H9 (cell line): Measurements from ENCODE around the gene B4GALNT4. TPM values are rescaled to one million over a fixed set of nuclear protein-coding genes. Genes with fewer than 3 reads are reported as not detected.
A peak's percentile ranks its signal among the peaks of the same experiment; 100 is the strongest.

Experiments used
- DNase-seq: peaks from one replicate; pipeline ENCODE4 v3.0.0-alpha.2; 2017
- H2AFZ ChIP-seq: one replicate; pipeline ENCODE4 v1.6.1; 2013; ENCODE audit warnings: mild to moderate bottlenecking, low read length, control low read depth, moderate library complexity
- H2AK5ac ChIP-seq: 2 replicates; pipeline ENCODE4 v1.6.1; 2013; ENCODE audit warnings: low read length, control low read depth, mixed read lengths; ENCODE audit not compliant: insufficient read length
- H2BK120ac ChIP-seq: one replicate; pipeline ENCODE4 v1.6.1; 2013; ENCODE audit warnings: low read depth, mild to moderate bottlenecking, low read length, control low read depth, inconsistent platforms; ENCODE audit not compliant: poor library complexity, severe bottlenecking
- H2BK12ac ChIP-seq: 2 replicates; pipeline ENCODE4 v1.6.1; 2013; ENCODE audit warnings: low read length, control low read depth, mixed read lengths, low read depth; ENCODE audit not compliant: insufficient read length
- H2BK15ac ChIP-seq: 2 replicates; pipeline ENCODE4 v1.6.1; 2013; ENCODE audit warnings: low read depth, low read length, control low read depth
- H2BK20ac ChIP-seq: one replicate; pipeline ENCODE4 v1.6.1; 2013; ENCODE audit warnings: low read depth, mild to moderate bottlenecking, low read length, control low read depth, inconsistent platforms; ENCODE audit not compliant: poor library complexity, severe bottlenecking
- H2BK5ac ChIP-seq: 2 replicates; pipeline ENCODE4 v1.6.1; 2013; ENCODE audit warnings: low read length, control low read depth, mixed read lengths; ENCODE audit not compliant: insufficient read length
- H3K14ac ChIP-seq: 2 replicates; pipeline ENCODE4 v1.6.1; 2013; ENCODE audit warnings: low read length, control low read depth; ENCODE audit not compliant: insufficient read depth
- H3K18ac ChIP-seq: 2 replicates; pipeline ENCODE4 v1.6.1; 2013; ENCODE audit warnings: low read depth, mild to moderate bottlenecking, mixed read lengths, low read length, control low read depth; ENCODE audit not compliant: insufficient read length
- H3K23ac ChIP-seq: 2 replicates; pipeline ENCODE4 v1.6.1; 2013; ENCODE audit warnings: low read length, control low read depth, mixed read lengths, low read depth; ENCODE audit not compliant: insufficient read length
- H3K23me2 ChIP-seq: 2 replicates; pipeline ENCODE4 v1.6.1; 2013; ENCODE audit warnings: low read depth, mild to moderate bottlenecking, mixed read lengths, low read length, control low read depth; ENCODE audit not compliant: insufficient read length, poor library complexity, severe bottlenecking
- H3K27ac ChIP-seq: 2 replicates; pipeline ENCODE4 v1.5.1; 2013; ENCODE audit warnings: low read length, control low read depth, mixed read lengths, low read depth; ENCODE audit not compliant: insufficient read length
- H3K27me3 ChIP-seq: 2 replicates; pipeline ENCODE4 v1.6.1; 2013; ENCODE audit warnings: low read length, control low read depth, inconsistent platforms; ENCODE audit not compliant: insufficient read depth
- H3K4ac ChIP-seq: 2 replicates; pipeline ENCODE4 v1.6.1; 2013; ENCODE audit warnings: low read depth, mild to moderate bottlenecking, control low read depth, inconsistent platforms, low read length, moderate library complexity
- H3K4me1 ChIP-seq: 2 replicates; pipeline ENCODE4 v1.6.1; 2013; ENCODE audit warnings: low read length, control low read depth, inconsistent platforms; ENCODE audit not compliant: insufficient read depth
- H3K4me2 ChIP-seq: 2 replicates; pipeline ENCODE4 v1.6.1; 2013; ENCODE audit warnings: low read length, control low read depth, mixed read lengths; ENCODE audit not compliant: insufficient read length, insufficient read depth
- H3K56ac ChIP-seq: 2 replicates; pipeline ENCODE4 v1.6.1; 2013; ENCODE audit warnings: low read depth, mild to moderate bottlenecking, mixed read lengths, low read length, control low read depth; ENCODE audit not compliant: insufficient read length
- H3K79me1 ChIP-seq: 2 replicates; pipeline ENCODE4 v1.6.1; 2013; ENCODE audit warnings: low read depth, mild to moderate bottlenecking, moderate library complexity, low read length, control low read depth, inconsistent platforms; ENCODE audit not compliant: insufficient read depth, poor library complexity, severe bottlenecking
- H3K79me2 ChIP-seq: 2 replicates; pipeline ENCODE4 v1.6.1; 2013; ENCODE audit warnings: low read length, control low read depth, inconsistent platforms; ENCODE audit not compliant: insufficient read depth
- H3K9ac ChIP-seq: 2 replicates; pipeline ENCODE4 v1.6.1; 2013; ENCODE audit warnings: low read length, control low read depth, mixed read lengths; ENCODE audit not compliant: insufficient read length; ENCODE audit errors: extremely low read depth
- H3K9me3 ChIP-seq: one replicate; pipeline ENCODE4 v1.6.1; 2013; ENCODE audit warnings: low read depth, low read length, inconsistent platforms; ENCODE audit not compliant: control insufficient read depth
- H3T11ph ChIP-seq: one replicate; pipeline ENCODE4 v1.6.1; 2013; ENCODE audit warnings: mild to moderate bottlenecking, low read length, control low read depth, inconsistent platforms
- H4K20me1 ChIP-seq: one replicate; pipeline ENCODE4 v1.6.1; 2013; ENCODE audit not compliant: control insufficient read depth, insufficient read length, insufficient read depth
- H4K5ac ChIP-seq: 2 replicates; pipeline ENCODE4 v1.6.1; 2013; ENCODE audit warnings: low read depth, mild to moderate bottlenecking, mixed read lengths, low read length, control low read depth; ENCODE audit not compliant: insufficient read length
- H4K8ac ChIP-seq: replicated peaks from 2 replicates; pipeline ENCODE4 v1.6.1; 2013; ENCODE audit warnings: low read length, control low read depth, mixed read lengths, low read depth; ENCODE audit not compliant: insufficient read length
- H4K91ac ChIP-seq: 2 replicates; pipeline ENCODE4 v1.6.1; 2013; ENCODE audit warnings: low read depth, mild to moderate bottlenecking, moderate library complexity, mixed read lengths, low read length, control low read depth; ENCODE audit not compliant: insufficient read length
- H3K27ac Mint-ChIP-seq, 3 experiments: 2 replicates in 2 of 3; 3 replicates in 1 of 3; pipeline ENCODE4 v1.8.0; 2020 to 2021; ENCODE audit warnings: mixed read lengths in 3 of 3, mild to moderate bottlenecking in 1 of 3, moderate library complexity in 1 of 3
- H3K27me3 Mint-ChIP-seq: 2 replicates; pipeline ENCODE4 v1.8.0; 2021; ENCODE audit warnings: low read depth, mild to moderate bottlenecking, moderate library complexity, mixed read lengths
- H3K36me3 Mint-ChIP-seq, 3 experiments: 2 replicates in 2 of 3; 3 replicates in 1 of 3; pipeline ENCODE4 v1.8.0; 2020 to 2021; ENCODE audit warnings: low read depth in 3 of 3, mixed read lengths in 3 of 3; ENCODE audit not compliant: insufficient read depth in 1 of 3
- H3K4me1 Mint-ChIP-seq, 2 experiments: 2 replicates each; pipeline ENCODE4 v1.8.0; 2020; ENCODE audit warnings: mixed read lengths in 2 of 2
- H3K4me3 Mint-ChIP-seq, 2 experiments: 2 replicates in 1 of 2; 3 replicates in 1 of 2; pipeline ENCODE4 v1.8.0; 2020 to 2021; ENCODE audit warnings: mild to moderate bottlenecking in 2 of 2, mixed read lengths in 2 of 2, moderate library complexity in 1 of 2
- H3K9me3 Mint-ChIP-seq, 2 experiments: 2 replicates in 1 of 2; 3 replicates in 1 of 2; pipeline ENCODE4 v1.8.0; 2020; ENCODE audit warnings: mild to moderate bottlenecking in 2 of 2, mixed read lengths in 2 of 2, moderate library complexity in 1 of 2
- CTCF ChIP-seq: fragments of 200-600 bp; sonication (generic); conservative IDR thresholded peaks from 3 replicates; pipeline ENCODE4 v1.8.0; 2021; ENCODE audit warnings: antibody characterized with exemption, mild to moderate bottlenecking
- WGBS: extraction: QIAGEN DNeasy Blood & Tissue Kit; methylation state at CpG from one replicate; pipeline ENCODE4 v1.1.7; 2013; ENCODE audit warnings: missing lambda C conversion rate, low lambda C conversion rate, mixed read lengths; ENCODE audit not compliant: insufficient read length; ENCODE audit errors: extremely low coverage; 5-methylcytosine and 5-hydroxymethylcytosine counted together
- long read RNA-seq: library from polyadenylated mRNA; unstranded; transcript quantifications from one replicate; pipeline ENCODE4 v2.0.0, GENCODE V29; 2020
- total RNA-seq: library from RNA; stranded (reverse); gene quantifications from 2 replicates; pipeline ENCODE4 v1.2.1, GENCODE V29; 2021

The B4GALNT4 gene, protein sequence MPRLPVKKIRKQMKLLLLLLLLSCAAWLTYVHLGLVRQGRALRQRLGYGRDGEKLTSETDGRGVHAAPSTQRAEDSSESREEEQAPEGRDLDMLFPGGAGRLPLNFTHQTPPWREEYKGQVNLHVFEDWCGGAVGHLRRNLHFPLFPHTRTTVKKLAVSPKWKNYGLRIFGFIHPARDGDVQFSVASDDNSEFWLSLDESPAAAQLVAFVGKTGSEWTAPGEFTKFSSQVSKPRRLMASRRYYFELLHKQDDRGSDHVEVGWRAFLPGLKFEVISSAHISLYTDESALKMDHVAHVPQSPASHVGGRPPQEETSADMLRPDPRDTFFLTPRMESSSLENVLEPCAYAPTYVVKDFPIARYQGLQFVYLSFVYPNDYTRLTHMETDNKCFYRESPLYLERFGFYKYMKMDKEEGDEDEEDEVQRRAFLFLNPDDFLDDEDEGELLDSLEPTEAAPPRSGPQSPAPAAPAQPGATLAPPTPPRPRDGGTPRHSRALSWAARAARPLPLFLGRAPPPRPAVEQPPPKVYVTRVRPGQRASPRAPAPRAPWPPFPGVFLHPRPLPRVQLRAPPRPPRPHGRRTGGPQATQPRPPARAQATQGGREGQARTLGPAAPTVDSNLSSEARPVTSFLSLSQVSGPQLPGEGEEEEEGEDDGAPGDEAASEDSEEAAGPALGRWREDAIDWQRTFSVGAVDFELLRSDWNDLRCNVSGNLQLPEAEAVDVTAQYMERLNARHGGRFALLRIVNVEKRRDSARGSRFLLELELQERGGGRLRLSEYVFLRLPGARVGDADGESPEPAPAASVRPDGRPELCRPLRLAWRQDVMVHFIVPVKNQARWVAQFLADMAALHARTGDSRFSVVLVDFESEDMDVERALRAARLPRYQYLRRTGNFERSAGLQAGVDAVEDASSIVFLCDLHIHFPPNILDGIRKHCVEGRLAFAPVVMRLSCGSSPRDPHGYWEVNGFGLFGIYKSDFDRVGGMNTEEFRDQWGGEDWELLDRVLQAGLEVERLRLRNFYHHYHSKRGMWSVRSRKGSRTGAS
- 101 and 105 TPM in 2 replicates for total RNA-seq
- long read RNA-seq, partial matches to known transcripts = 11 of 14 reads
- long read RNA-seq, other reads (novel, unspliced or antisense) = 3 of 14 reads

GRCh38 chr11:369336-370018 is at the start of gene B4GALNT4:
Gene B4GALNT4 (plus strand): TSS chr11:369499. CDS start chr11:369804, 305 bp downstream.
- H2AFZ ChIP-seq = no peak within 1 kb of the TSS
- H2BK5ac ChIP-seq = no peak within 1 kb of the TSS
- H3K23me2 ChIP-seq = no peaks in the 10 kb centered on the region
- no peaks in the 10 kb centered on the region for H3K79me2 ChIP-seq
- no peak within 1 kb of the TSS for H3K23ac ChIP-seq
- H2BK20ac ChIP-seq = peak within 1 kb of the TSS; percentile 76
- Mint-ChIP-seq H3K36me3 (peaks cover 28 to 34% (median 29%) of the 10 kb centered on the region in 3 experiments), H3K4me3 (peak within 1 kb of the TSS; percentile 77 to 90), H3K9me3 (peaks cover 0 to 4% of the 10 kb centered on the region in 2 experiments; a peak in 3 of 5 replicates), H3K27me3 (peaks cover 17% of the 10 kb centered on the region), H3K4me1 (peaks cover 20 to 27% of the 10 kb centered on the region in 2 experiments), H3K27ac (peak within 1 kb of the TSS; percentile 72 to 95 (median 94); a peak in 6 of 7 replicates)
- H4K5ac ChIP-seq = no peak within 1 kb of the TSS
- no peak within 1 kb of the TSS for H3K27ac ChIP-seq
- no peak within 1 kb of the TSS for H3K56ac ChIP-seq
- H2BK15ac ChIP-seq = no peak within 1 kb of the TSS
- no peaks in the 10 kb centered on the region for H3K4me1 ChIP-seq
- peak within 1 kb of the TSS; percentile 39 for H3K9ac ChIP-seq
- no peak within 1 kb of the TSS for H2BK120ac ChIP-seq
- peak within 1 kb of the TSS; percentile 88; the same call in 1 of the 2 replicates for H3K14ac ChIP-seq
- no peak within 1 kb of the TSS for H4K8ac ChIP-seq
- no peak for DNase-seq
- no peak within 1 kb of the TSS for H4K91ac ChIP-seq
- no peak within 1 kb of the TSS for H2AK5ac ChIP-seq
- no CpG with 5 or more reads among the region's 118 CpGs for WGBS
- H3K9me3 ChIP-seq = no peaks in the 10 kb centered on the region
- H3T11ph ChIP-seq = no peak within 1 kb of the TSS
- no peaks in the 10 kb centered on the region for H3K27me3 ChIP-seq
- H3K4me2 ChIP-seq = peak within 1 kb of the TSS; percentile 69
- H3K79me1 ChIP-seq = peaks cover 9% of the 10 kb centered on the region
- H2BK12ac ChIP-seq = no peak within 1 kb of the TSS
- H3K18ac ChIP-seq = peak within 1 kb of the TSS; percentile 92
- TF ChIP-seq CTCF = no peak
- no peak within 1 kb of the TSS for H3K4ac ChIP-seq
- no peaks in the 10 kb centered on the region for H4K20me1 ChIP-seq
